ENCODE data around the gene LRP3. TPM values are rescaled to one million over a fixed set of nuclear protein-coding genes. Genes with fewer than 3 reads are reported as not detected.

Gene LRP3
- total RNA-seq, 1 donor from 2014 or later: 13.3 TPM

GRCh38 chr19:33199441-33200265, 5.5 kb downstream of the LRP3 start:
- no peak overlapping the region for H3K27ac Mint-ChIP-seq (ENCODE audit: unreplicated experiment)
- FAIRE-seq: no peak

GRCh38 chr19:33201473-33201872, 7.3 kb downstream of the LRP3 start:
- Histone ChIP-seq H3K79me2 (ENCODE audit: insufficient read depth, low read length) (no peaks in the 10 kb centered on the region), H3K27me3 (ENCODE audit: insufficient read depth, low read length) (no peaks in the 10 kb centered on the region), H4K20me1 (ENCODE audit: insufficient read depth, low read length) (peaks cover 24% of the 10 kb centered on the region), H3K36me3 (ENCODE audit: insufficient read depth, low read length) (no peaks in the 10 kb centered on the region), H3K4me1 (ENCODE audit: insufficient read depth, low read length) (no peaks in the 10 kb centered on the region), H3K9me3 (ENCODE audit: insufficient read depth, low read depth, low read length) (no peaks in the 10 kb centered on the region), H3K4me3 (ENCODE audit: insufficient read depth, low read depth, low read length) (no peak overlapping the region), H3K9ac (ENCODE audit: low read length) (no peak overlapping the region), H3K4me2 (ENCODE audit: low read length) (no peak overlapping the region), H3K27ac (ENCODE audit: low read depth, low read length) (no peak overlapping the region), H2AFZ (ENCODE audit: low read depth, low read length) (no peak overlapping the region)
- H3K9me3 Mint-ChIP-seq (ENCODE audit: unreplicated experiment): no peaks in the 10 kb centered on the region
- no peak overlapping the region for H3K27ac Mint-ChIP-seq (ENCODE audit: unreplicated experiment)
- peaks cover 2% of the 10 kb centered on the region for H3K4me1 Mint-ChIP-seq (ENCODE audit: low read depth, unreplicated experiment)
- no peak overlapping the region for H3K4me3 Mint-ChIP-seq (ENCODE audit: unreplicated experiment)
- H3K27me3 Mint-ChIP-seq (ENCODE audit: low read depth, unreplicated experiment): peaks cover 20% of the 10 kb centered on the region
- TF ChIP-seq CTCF (IDR thresholded peaks at IDR 0.05; ENCODE audit: insufficient read depth, low read depth, low read length): no peak
- no peak for TF ChIP-seq EZH2 (IDR thresholded peaks at IDR 0.05; ENCODE audit: insufficient read depth, low read length)
- H3K36me3 Mint-ChIP-seq (ENCODE audit: low read depth, unreplicated experiment): no peaks in the 10 kb centered on the region
- FAIRE-seq (no peak), DNase-seq (ENCODE audit: low read depth) (no peak)

More at GRCh38 chr19:33199441-33200265, 5.5 kb downstream of the LRP3 start:
- Histone ChIP-seq H3K27ac (ENCODE audit: low read depth, low read length) (no peak overlapping the region), H4K20me1 (ENCODE audit: insufficient read depth, low read length) (peaks cover 34% of the 10 kb centered on the region), H3K4me1 (ENCODE audit: insufficient read depth, low read length) (peaks cover 4% of the 10 kb centered on the region), H3K79me2 (ENCODE audit: insufficient read depth, low read length) (peaks cover 6% of the 10 kb centered on the region), H3K9me3 (ENCODE audit: insufficient read depth, low read depth, low read length) (no peaks in the 10 kb centered on the region), H3K27me3 (ENCODE audit: insufficient read depth, low read length) (no peaks in the 10 kb centered on the region), H3K36me3 (ENCODE audit: insufficient read depth, low read length) (no peaks in the 10 kb centered on the region), H3K4me3 (ENCODE audit: insufficient read depth, low read depth, low read length) (no peak overlapping the region), H3K9ac (ENCODE audit: low read length) (no peak overlapping the region), H3K4me2 (ENCODE audit: low read length) (no peak overlapping the region), H2AFZ (ENCODE audit: low read depth, low read length) (no peak overlapping the region)
- TF ChIP-seq EZH2 (IDR thresholded peaks at IDR 0.05; ENCODE audit: insufficient read depth, low read length) (no peak), CTCF (IDR thresholded peaks at IDR 0.05; ENCODE audit: insufficient read depth, low read depth, low read length) (no peak)
- H3K4me1 Mint-ChIP-seq (ENCODE audit: low read depth, unreplicated experiment): peaks cover 3% of the 10 kb centered on the region
- no peak for DNase-seq (ENCODE audit: low read depth)
- H3K9me3 Mint-ChIP-seq (ENCODE audit: unreplicated experiment): no peaks in the 10 kb centered on the region
- H3K4me3 Mint-ChIP-seq (ENCODE audit: unreplicated experiment): no peak overlapping the region
- H3K27me3 Mint-ChIP-seq (ENCODE audit: low read depth, unreplicated experiment): peaks cover 20% of the 10 kb centered on the region
- no peaks in the 10 kb centered on the region for H3K36me3 Mint-ChIP-seq (ENCODE audit: low read depth, unreplicated experiment)

All from astrocyte (in vitro differentiated cells and primary cell).